Activated T-cell treated with anti-CD3 and anti-CD28 coated beads, Interleukin-2, amount 50 U/mL, for 24 hours (primary cell): ENCODE measurements around the gene TIAM1.

ENCODE experiments used
- DNase-seq: peaks from one replicate; pipeline ENCODE4 v3.0.0-alpha.2; 2020
- H3K27ac Mint-ChIP-seq: 2 replicates; pipeline ENCODE4 v1.8.0; 2020; ENCODE audit warnings: mild to moderate bottlenecking, mixed read lengths
- H3K27me3 Mint-ChIP-seq: 2 replicates; pipeline ENCODE4 v1.8.0; 2020; ENCODE audit warnings: mixed read lengths
- H3K36me3 Mint-ChIP-seq: 2 replicates; pipeline ENCODE4 v1.8.0; 2020; ENCODE audit warnings: low read depth, mixed read lengths
- H3K4me1 Mint-ChIP-seq: 2 replicates; pipeline ENCODE4 v1.8.0; 2020; ENCODE audit warnings: low read depth, mixed read lengths
- H3K4me3 Mint-ChIP-seq: 2 replicates; pipeline ENCODE4 v1.8.0; 2020; ENCODE audit warnings: mild to moderate bottlenecking, moderate library complexity, mixed read lengths
- H3K9me3 Mint-ChIP-seq: 2 replicates; pipeline ENCODE4 v1.8.0; 2020; ENCODE audit warnings: mixed read lengths

TIAM1 gene

GRCh38 chr21:31117128-31117916 lies 226.7 kb downstream of the TIAM1 start:
- Mint-ChIP-seq H3K4me1 (peaks cover 22% of the 10 kb centered on the region), H3K27me3 (no peaks in the 10 kb centered on the region), H3K4me3 (no peak overlapping the region), H3K36me3 (peaks cover 55% of the 10 kb centered on the region), H3K27ac (peak overlapping the region; percentile 77), H3K9me3 (no peaks in the 10 kb centered on the region)
- no peak for DNase-seq

- H3K4me3 Mint-ChIP-seq, result no peak overlapping the region
- H3K36me3 Mint-ChIP-seq, result peaks cover 35% of the 10 kb centered on the region
- DNase-seq, result no peak
- H3K4me1 Mint-ChIP-seq, result peaks cover 22% of the 10 kb centered on the region
- peak overlapping the region; percentile 26 for H3K27ac Mint-ChIP-seq
- no peaks in the 10 kb centered on the region for H3K9me3 Mint-ChIP-seq
- H3K27me3 Mint-ChIP-seq, result no peaks in the 10 kb centered on the region
Measured at GRCh38 chr21:31115249-31115648, 228.8 kb downstream of the TIAM1 start.

GRCh38 chr21:31111093-31111492 lies 233.0 kb downstream of the TIAM1 start:
- Mint-ChIP-seq H3K36me3 (peaks cover 9% of the 10 kb centered on the region), H3K4me3 (no peak overlapping the region), H3K4me1 (peaks cover 8% of the 10 kb centered on the region), H3K9me3 (no peaks in the 10 kb centered on the region), H3K27ac (no peak overlapping the region), H3K27me3 (no peaks in the 10 kb centered on the region)
- DNase-seq, result no peak

- Mint-ChIP-seq H3K9me3 (no peaks in the 10 kb centered on the region), H3K4me1 (peaks cover 6% of the 10 kb centered on the region), H3K27ac (no peak overlapping the region), H3K27me3 (no peaks in the 10 kb centered on the region), H3K36me3 (peaks cover 14% of the 10 kb centered on the region), H3K4me3 (no peak overlapping the region)
- no peak for DNase-seq
Measured at GRCh38 chr21:31110430-31110829, 233.6 kb downstream of the TIAM1 start.

GRCh38 chr21:31107871-31108270 lies 236.2 kb downstream of the TIAM1 start:
- peaks cover 23% of the 10 kb centered on the region for H3K36me3 Mint-ChIP-seq
- DNase-seq, result no peak
- no peak overlapping the region for H3K4me3 Mint-ChIP-seq
- H3K9me3 Mint-ChIP-seq, result no peaks in the 10 kb centered on the region
- no peaks in the 10 kb centered on the region for H3K27me3 Mint-ChIP-seq
- peak overlapping the region; percentile 18 for H3K27ac Mint-ChIP-seq
- peaks cover 20% of the 10 kb centered on the region for H3K4me1 Mint-ChIP-seq

GRCh38 chr21:31107176-31107785 lies 236.8 kb downstream of the TIAM1 start:
- Mint-ChIP-seq H3K36me3 (peaks cover 23% of the 10 kb centered on the region), H3K27me3 (no peaks in the 10 kb centered on the region), H3K27ac (no peak overlapping the region), H3K9me3 (no peaks in the 10 kb centered on the region), H3K4me3 (no peak overlapping the region), H3K4me1 (peaks cover 24% of the 10 kb centered on the region)
- DNase-seq, result no peak

GRCh38 chr21:31103571-31104265 lies 240.3 kb downstream of the TIAM1 start:
- Mint-ChIP-seq H3K27ac (peak overlapping the region; percentile 3), H3K27me3 (peaks cover 4% of the 10 kb centered on the region), H3K4me1 (peaks cover 28% of the 10 kb centered on the region)

GRCh38 chr21:31103163-31103562 lies 240.9 kb downstream of the TIAM1 start:
- H3K9me3 Mint-ChIP-seq, result no peaks in the 10 kb centered on the region
- H3K27me3 Mint-ChIP-seq, result peaks cover 6% of the 10 kb centered on the region
- peak overlapping the region; percentile 3 for H3K27ac Mint-ChIP-seq
- H3K36me3 Mint-ChIP-seq, result peaks cover 23% of the 10 kb centered on the region
- H3K4me3 Mint-ChIP-seq, result no peak overlapping the region
- H3K4me1 Mint-ChIP-seq, result peaks cover 33% of the 10 kb centered on the region
- DNase-seq, result no peak

More at GRCh38 chr21:31103571-31104265, 240.3 kb downstream of the TIAM1 start:
- Mint-ChIP-seq H3K36me3 (peaks cover 23% of the 10 kb centered on the region), H3K9me3 (no peaks in the 10 kb centered on the region), H3K4me3 (no peak overlapping the region)
- DNase-seq, result no peak

GRCh38 chr21:31099122-31099521 lies 244.9 kb downstream of the TIAM1 start:
- Mint-ChIP-seq H3K4me1 (peaks cover 30% of the 10 kb centered on the region), H3K27me3 (peaks cover 6% of the 10 kb centered on the region), H3K9me3 (no peaks in the 10 kb centered on the region), H3K36me3 (peaks cover 4% of the 10 kb centered on the region), H3K27ac (no peak overlapping the region), H3K4me3 (no peak overlapping the region)
- DNase-seq, result no peak

- Mint-ChIP-seq H3K36me3 (peaks cover 3% of the 10 kb centered on the region), H3K9me3 (no peaks in the 10 kb centered on the region), H3K4me1 (peaks cover 24% of the 10 kb centered on the region), H3K27me3 (peaks cover 6% of the 10 kb centered on the region), H3K4me3 (peak overlapping the region; percentile 31), H3K27ac (no peak overlapping the region)
- peak; percentile 82 for DNase-seq
Measured at GRCh38 chr21:31098576-31099005, 245.5 kb downstream of the TIAM1 start.

- H3K4me1 Mint-ChIP-seq, result no peaks in the 10 kb centered on the region
- H3K4me3 Mint-ChIP-seq, result no peak overlapping the region
- no peaks in the 10 kb centered on the region for H3K9me3 Mint-ChIP-seq
- H3K36me3 Mint-ChIP-seq, result peaks cover 2% of the 10 kb centered on the region
- no peak for DNase-seq
- peaks cover 5% of the 10 kb centered on the region for H3K27me3 Mint-ChIP-seq
- H3K27ac Mint-ChIP-seq, result no peak overlapping the region
Measured at GRCh38 chr21:31092832-31093625, 251.0 kb downstream of the TIAM1 start.

GRCh38 chr21:31090376-31090775 lies 253.7 kb downstream of the TIAM1 start:
- Mint-ChIP-seq H3K27me3 (peaks cover 7% of the 10 kb centered on the region), H3K9me3 (no peaks in the 10 kb centered on the region), H3K27ac (no peak overlapping the region), H3K36me3 (peaks cover 2% of the 10 kb centered on the region), H3K4me3 (no peak overlapping the region), H3K4me1 (peaks cover 7% of the 10 kb centered on the region)
- DNase-seq, result no peak

- no peak overlapping the region for H3K4me3 Mint-ChIP-seq
- no peaks in the 10 kb centered on the region for H3K9me3 Mint-ChIP-seq
- peaks cover 7% of the 10 kb centered on the region for H3K4me1 Mint-ChIP-seq
- DNase-seq, result no peak
- peaks cover 5% of the 10 kb centered on the region for H3K27me3 Mint-ChIP-seq
- H3K36me3 Mint-ChIP-seq, result no peaks in the 10 kb centered on the region
- no peak overlapping the region for H3K27ac Mint-ChIP-seq
Measured at GRCh38 chr21:31088474-31088751, 255.6 kb downstream of the TIAM1 start.

GRCh38 chr21:31087639-31088473 lies 256.2 kb downstream of the TIAM1 start:
- H3K27me3 Mint-ChIP-seq, result peaks cover 3% of the 10 kb centered on the region
- H3K27ac Mint-ChIP-seq, result no peak overlapping the region
- peaks cover 7% of the 10 kb centered on the region for H3K4me1 Mint-ChIP-seq
- H3K36me3 Mint-ChIP-seq, result no peaks in the 10 kb centered on the region
- peak overlapping the region; percentile 6 for H3K4me3 Mint-ChIP-seq
- no peaks in the 10 kb centered on the region for H3K9me3 Mint-ChIP-seq
- DNase-seq, result no peak
